NT2/D1 (cell line): ENCODE measurements around the gene AMN.

Experiments
- DNase-seq: peaks from one replicate; pipeline ENCODE4 v3.0.0-alpha.2; 2011; ENCODE audit warnings: low read depth, low spot score
- H3K27me3 ChIP-seq: 2 replicates; pipeline ENCODE4 v1.6.0; 2011; ENCODE audit warnings: mild to moderate bottlenecking; ENCODE audit not compliant: insufficient read length, insufficient read depth
- H3K36me3 ChIP-seq: 2 replicates; pipeline ENCODE4 v1.6.1; 2011; ENCODE audit warnings: mild to moderate bottlenecking, low read length, mixed read lengths; ENCODE audit not compliant: insufficient read depth, insufficient read length
- H3K4me1 ChIP-seq: 2 replicates; pipeline ENCODE4 v1.5.1; 2011; ENCODE audit not compliant: insufficient read depth, insufficient read length
- H3K4me3 ChIP-seq: 2 replicates; pipeline ENCODE4 v1.5.1; 2011; ENCODE audit warnings: low read depth; ENCODE audit not compliant: insufficient read length
- H3K9ac ChIP-seq: 2 replicates; pipeline ENCODE4 v1.6.0; 2011; ENCODE audit warnings: low read depth; ENCODE audit not compliant: insufficient read length
- H3K9me3 ChIP-seq: 2 replicates; pipeline ENCODE4 v1.5.1; 2011; ENCODE audit warnings: mild to moderate bottlenecking, low read length; ENCODE audit not compliant: insufficient read depth
- SUZ12 ChIP-seq: IDR thresholded peaks from 2 replicates; pipeline ENCODE4 v1.6.1; 2011; ENCODE audit not compliant: insufficient read length, insufficient read depth; ENCODE audit errors: extremely low read depth
- YY1 ChIP-seq: IDR thresholded peaks from 2 replicates; pipeline ENCODE4 v1.6.1; 2011; ENCODE audit not compliant: insufficient read length, insufficient read depth
- ZNF274 ChIP-seq: IDR thresholded peaks from 2 replicates; pipeline ENCODE4 v1.6.1; 2011; ENCODE audit warnings: mild to moderate bottlenecking, low read depth, low read length

The AMN gene

GRCh38 chr14:102932484-102933248 lies 10.2 kb downstream of the AMN start:
- H3K9ac ChIP-seq: no peak overlapping the region
- H3K4me3 ChIP-seq: no peak overlapping the region
- H3K36me3 ChIP-seq: peaks cover 27% of the 10 kb centered on the region
- peaks cover 22% of the 10 kb centered on the region for H3K27me3 ChIP-seq
- no peaks in the 10 kb centered on the region for H3K9me3 ChIP-seq
- TF ChIP-seq ZNF274 (no peak), YY1 (no peak), SUZ12 (no peak)
- DNase-seq: no peak
- peaks cover 2% of the 10 kb centered on the region for H3K4me1 ChIP-seq

GRCh38 chr14:102933618-102934231 lies 11.3 kb downstream of the AMN start:
- H3K9ac ChIP-seq: no peak overlapping the region
- H3K4me1 ChIP-seq: peaks cover 2% of the 10 kb centered on the region
- H3K4me3 ChIP-seq: no peak overlapping the region
- H3K36me3 ChIP-seq: peaks cover 35% of the 10 kb centered on the region
- H3K27me3 ChIP-seq: peaks cover 19% of the 10 kb centered on the region
- H3K9me3 ChIP-seq: no peaks in the 10 kb centered on the region
- TF ChIP-seq YY1: no peak
- no peak for TF ChIP-seq SUZ12
- no peak for TF ChIP-seq ZNF274
- DNase-seq: no peak

- H3K9me3 ChIP-seq: no peaks in the 10 kb centered on the region
- no peaks in the 10 kb centered on the region for H3K4me1 ChIP-seq
- no peak for TF ChIP-seq YY1
- TF ChIP-seq SUZ12: no peak
- no peak for TF ChIP-seq ZNF274
- no peak overlapping the region for H3K4me3 ChIP-seq
- H3K9ac ChIP-seq: no peak overlapping the region
- DNase-seq: no peak
- peaks cover under 1% of the 10 kb centered on the region for H3K27me3 ChIP-seq
- peaks cover 51% of the 10 kb centered on the region for H3K36me3 ChIP-seq
Observed at GRCh38 chr14:102935756-102936155, 13.3 kb downstream of the AMN start.

- Histone ChIP-seq H3K27me3 (no peaks in the 10 kb centered on the region), H3K9ac (no peak overlapping the region), H3K4me1 (no peaks in the 10 kb centered on the region), H3K9me3 (no peaks in the 10 kb centered on the region), H3K36me3 (peaks cover 53% of the 10 kb centered on the region), H3K4me3 (no peak overlapping the region)
- no peak for DNase-seq
- TF ChIP-seq SUZ12: no peak
Observed at GRCh38 chr14:102937331-102938175, 15.1 kb downstream of the AMN start.

GRCh38 chr14:102938191-102938590 lies 15.7 kb downstream of the AMN start:
- no peak overlapping the region for H3K9ac ChIP-seq
- no peak for DNase-seq
- no peaks in the 10 kb centered on the region for H3K4me1 ChIP-seq
- no peak overlapping the region for H3K4me3 ChIP-seq
- TF ChIP-seq SUZ12 (no peak), YY1 (no peak), ZNF274 (no peak)
- H3K27me3 ChIP-seq: no peaks in the 10 kb centered on the region
- peaks cover 52% of the 10 kb centered on the region for H3K36me3 ChIP-seq
- H3K9me3 ChIP-seq: no peaks in the 10 kb centered on the region

- no peak for DNase-seq
- Histone ChIP-seq H3K4me1 (no peaks in the 10 kb centered on the region), H3K27me3 (no peaks in the 10 kb centered on the region), H3K36me3 (peaks cover 55% of the 10 kb centered on the region), H3K9me3 (no peaks in the 10 kb centered on the region), H3K4me3 (no peak overlapping the region), H3K9ac (no peak overlapping the region)
- TF ChIP-seq ZNF274: no peak
- no peak for TF ChIP-seq SUZ12
- no peak for TF ChIP-seq YY1
Observed at GRCh38 chr14:102939329-102939728, 16.9 kb downstream of the AMN start.
